PC-9 (cell line): Measurements from ENCODE around the gene CAPN5. TPM values are rescaled to one million over a fixed set of nuclear protein-coding genes. Genes with fewer than 3 reads are reported as not detected.

ENCODE experiments used
- BruUV-seq: library from RNA; stranded (reverse); fragments of 400-500 nt; replicated peaks from 2 replicates; lab custom pipeline; 2021; lab: Mats Ljungman, UMichigan
- CTCF ChIA-PET: fragments of 300-600 bp; sonication (Branson Sonifier 250); formaldehyde crosslinking; loops from one replicate; lab custom pipeline; 2022; ENCODE audit warnings: antibody characterized with exemption; lab: Charles Lee
- POLR2A ChIA-PET: fragments of 300-600 bp; sonication (Branson Sonifier 250); formaldehyde crosslinking; loops from one replicate; lab custom pipeline; 2022; ENCODE audit warnings: antibody characterized with exemption; ENCODE audit not compliant: unreplicated experiment; lab: Charles Lee
- DNase-seq, 2 experiments: peaks; one replicate each; pipeline versions ENCODE4 v3.0.0 to v3.0.0-alpha.2; 2015 to 2022; ENCODE audit warnings: mixed read lengths in 1 of 2
- H2AFZ ChIP-seq: fragments of 200-600 bp; sonication (generic); 2 replicates; pipeline ENCODE4 v1.8.1; 2017; ENCODE audit warnings: antibody characterized with exemption
- H3F3A ChIP-seq: fragments of 200-600 bp; sonication (generic); 2 replicates; pipeline ENCODE4 v1.8.1; 2017; ENCODE audit warnings: antibody characterized with exemption, mild to moderate bottlenecking, low read depth; ENCODE audit not compliant: insufficient read depth
- H3K27ac ChIP-seq: fragments of 200-600 bp; sonication (generic); 2 replicates; pipeline ENCODE4 v1.6.1; 2016; ENCODE audit warnings: mixed run types
- H3K27me3 ChIP-seq: fragments of 200-600 bp; sonication (generic); 2 replicates; pipeline ENCODE4 v1.6.1; 2016; ENCODE audit warnings: low read depth, mixed run types; ENCODE audit not compliant: insufficient read depth
- H3K36me3 ChIP-seq: fragments of 200-600 bp; sonication (generic); 2 replicates; pipeline ENCODE4 v1.6.1; 2016; ENCODE audit warnings: low read depth, mixed run types
- H3K4me1 ChIP-seq: fragments of 200-600 bp; sonication (generic); replicated peaks from 2 replicates; pipeline ENCODE4 v1.6.1; 2016; ENCODE audit warnings: mixed run types; ENCODE audit not compliant: insufficient read depth
- H3K4me2 ChIP-seq: fragments of 200-600 bp; sonication (generic); 2 replicates; pipeline ENCODE4 v1.6.1; 2017; ENCODE audit warnings: mixed run types
- H3K4me3 ChIP-seq: fragments of 200-600 bp; sonication (generic); 2 replicates; pipeline ENCODE4 v1.6.1; 2016; ENCODE audit warnings: mixed run types
- H3K79me2 ChIP-seq: fragments of 200-600 bp; sonication (generic); 2 replicates; pipeline ENCODE4 v1.6.1; 2017; ENCODE audit warnings: low read depth, mixed run types
- H3K9me2 ChIP-seq: fragments of 200-600 bp; sonication (generic); 2 replicates; pipeline ENCODE4 v1.8.1; 2017; ENCODE audit warnings: mild to moderate bottlenecking; ENCODE audit not compliant: insufficient read depth
- H3K9me3 ChIP-seq: fragments of 200-600 bp; sonication (generic); 2 replicates; pipeline ENCODE4 v1.8.1; 2016; ENCODE audit warnings: low read depth; ENCODE audit not compliant: insufficient read depth
- H4K20me1 ChIP-seq: fragments of 200-600 bp; sonication (generic); 2 replicates; pipeline ENCODE4 v1.8.1; 2017; ENCODE audit not compliant: insufficient read depth
- EZH2 ChIP-seq: fragments of 200-600 bp; sonication (generic); IDR thresholded peaks from 2 replicates; pipeline ENCODE4 v1.8.0; 2017; ENCODE audit warnings: antibody characterized with exemption, low read depth
- intact Hi-C: fragments of 100-400 bp; cut with micrococcal nuclease; formaldehyde crosslinking; loops from one replicate; pipeline ENCODE4 v1.10.0; 2022; ENCODE audit not compliant: unreplicated experiment
- total RNA-seq: library from RNA; stranded (reverse); gene quantifications from 2 replicates; pipeline ENCODE4 v1.2.3, GENCODE V29; 2021
- TF ChIP-seq, protein P1 (sequence below): fragments of 200-600 bp; sonication (generic); conservative IDR thresholded peaks from 2 replicates; pipeline ENCODE4 v1.6.1; 2017; ENCODE audit warnings: mixed run types, antibody characterized with exemption, mild to moderate bottlenecking, moderate library complexity

CAPN5 gene
- total RNA-seq, 1 experiment from 2014 or later = 9.9 TPM

DNA sequence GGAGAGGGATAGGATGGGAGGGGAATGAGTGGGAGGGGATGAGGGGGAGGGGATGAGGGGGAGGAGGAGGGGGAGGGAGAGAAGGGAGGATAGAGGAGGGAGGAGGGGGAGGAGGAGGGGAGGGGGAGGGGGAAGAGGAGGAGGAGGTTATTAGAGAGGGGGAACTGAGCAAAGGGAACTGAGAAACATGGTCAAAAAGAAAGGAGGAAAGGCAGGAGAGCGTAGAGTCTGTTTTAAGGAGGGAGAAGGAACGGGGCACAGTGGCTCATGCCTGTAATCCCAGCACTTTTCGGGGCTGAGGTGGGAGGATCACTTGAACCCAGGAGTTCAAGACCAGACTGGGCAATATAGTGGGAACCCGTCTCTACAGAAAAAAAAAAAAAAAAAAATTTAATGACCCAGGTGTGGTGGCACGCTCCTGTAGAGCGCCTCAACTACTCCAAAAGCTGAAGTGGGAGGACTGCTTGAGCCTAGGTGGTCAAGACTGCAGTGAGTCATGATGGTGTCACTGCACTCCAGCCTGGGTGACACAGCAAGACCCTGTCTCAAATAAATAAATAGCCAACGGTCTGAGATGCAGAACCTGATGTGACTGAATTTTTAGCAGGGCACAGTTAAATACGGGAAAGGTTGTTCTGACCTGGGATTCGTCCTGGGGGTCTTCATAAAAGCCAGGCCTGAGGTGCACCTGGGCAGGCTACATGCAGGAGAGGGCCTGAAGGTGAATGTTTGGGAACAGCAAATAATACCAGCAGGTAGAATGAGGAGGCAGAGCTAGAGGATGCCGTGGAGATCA lies 28.5 kb upstream of the CAPN5 start:
- no peak overlapping the region for H3K27ac ChIP-seq
- POLR2A ChIA-PET = interaction anchor here (0.5 to 0.6 kb wide), 2 partner anchors 9 to 120 kb away, joined by 5 to 19 read pairs; no protein-coding TSS in a partner anchor
- CTCF ChIA-PET = interaction anchor here (0.5 to 1.1 kb wide), 4 partner anchors 9 to 316 kb away, joined by 3 to 5 read pairs (median 4); no protein-coding TSS in a partner anchor

DNA sequence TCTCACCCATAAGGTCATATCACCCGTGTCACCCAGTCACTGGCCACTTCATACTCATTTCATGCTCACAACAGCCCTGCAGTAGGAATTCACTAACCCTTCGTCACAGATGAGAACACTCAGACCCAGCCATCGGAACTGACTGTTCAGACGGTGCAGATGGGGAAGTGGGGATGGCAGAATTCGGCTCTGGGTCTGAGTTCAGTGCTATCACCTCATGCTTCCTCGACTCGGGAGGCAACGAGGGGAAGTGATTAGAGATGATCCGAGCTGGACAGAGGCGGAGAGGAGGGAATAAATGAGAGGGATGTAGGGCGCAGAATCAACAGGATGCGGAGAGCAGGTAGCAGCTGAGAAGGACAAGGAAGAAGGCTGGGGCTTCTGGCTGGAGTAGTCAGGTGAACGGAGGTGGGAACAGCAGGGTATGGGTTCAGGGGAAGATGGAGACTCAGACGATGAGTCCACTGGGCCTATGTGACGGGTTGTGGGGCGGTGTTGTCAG lies 27.9 kb upstream of the CAPN5 start:
- intact Hi-C loops = loop anchor here (5.0 kb wide), 1 partner anchor 102 kb away; no protein-coding TSS in a partner anchor
- Histone ChIP-seq H3K4me3 (no peak overlapping the region), H3K9me2 (no peaks in the 10 kb centered on the region), H3K9me3 (no peaks in the 10 kb centered on the region), H3F3A (peaks cover 11% of the 10 kb centered on the region; the same call in 1 of the 2 replicates), H3K79me2 (no peaks in the 10 kb centered on the region), H3K4me1 (peaks cover 33% of the 10 kb centered on the region), H2AFZ (no peak overlapping the region), H3K27me3 (no peaks in the 10 kb centered on the region), H3K27ac (no peak overlapping the region), H3K36me3 (no peaks in the 10 kb centered on the region), H3K4me2 (peak overlapping the region; percentile 42), H4K20me1 (no peaks in the 10 kb centered on the region)
- no peak for TF ChIP-seq EZH2
- TF ChIP-seq, protein P1, sequence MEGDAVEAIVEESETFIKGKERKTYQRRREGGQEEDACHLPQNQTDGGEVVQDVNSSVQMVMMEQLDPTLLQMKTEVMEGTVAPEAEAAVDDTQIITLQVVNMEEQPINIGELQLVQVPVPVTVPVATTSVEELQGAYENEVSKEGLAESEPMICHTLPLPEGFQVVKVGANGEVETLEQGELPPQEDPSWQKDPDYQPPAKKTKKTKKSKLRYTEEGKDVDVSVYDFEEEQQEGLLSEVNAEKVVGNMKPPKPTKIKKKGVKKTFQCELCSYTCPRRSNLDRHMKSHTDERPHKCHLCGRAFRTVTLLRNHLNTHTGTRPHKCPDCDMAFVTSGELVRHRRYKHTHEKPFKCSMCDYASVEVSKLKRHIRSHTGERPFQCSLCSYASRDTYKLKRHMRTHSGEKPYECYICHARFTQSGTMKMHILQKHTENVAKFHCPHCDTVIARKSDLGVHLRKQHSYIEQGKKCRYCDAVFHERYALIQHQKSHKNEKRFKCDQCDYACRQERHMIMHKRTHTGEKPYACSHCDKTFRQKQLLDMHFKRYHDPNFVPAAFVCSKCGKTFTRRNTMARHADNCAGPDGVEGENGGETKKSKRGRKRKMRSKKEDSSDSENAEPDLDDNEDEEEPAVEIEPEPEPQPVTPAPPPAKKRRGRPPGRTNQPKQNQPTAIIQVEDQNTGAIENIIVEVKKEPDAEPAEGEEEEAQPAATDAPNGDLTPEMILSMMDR = no peak
- no peak for DNase-seq
- no TSS peak for BruUV-seq
- ChIA-PET CTCF (interaction anchor here (0.5 kb wide), 1 partner anchor 16 kb away, joined by 5 read pairs; no protein-coding TSS in a partner anchor), POLR2A (interaction anchor here (0.5 kb wide), 1 partner anchor 8 kb away, joined by 5 read pairs; no protein-coding TSS in a partner anchor)

More for the DNA sequence above, 28.5 kb upstream of the CAPN5 start:
- DNase-seq = peak; percentile 37 to 52
- intact Hi-C loops = loop anchor here (5.0 kb wide), 1 partner anchor 101 kb away; no protein-coding TSS in a partner anchor
- H3K36me3 ChIP-seq = no peaks in the 10 kb centered on the region
- no peaks in the 10 kb centered on the region for H3K9me2 ChIP-seq
- H4K20me1 ChIP-seq = no peaks in the 10 kb centered on the region
- H3K27me3 ChIP-seq = no peaks in the 10 kb centered on the region
- no peaks in the 10 kb centered on the region for H3K79me2 ChIP-seq
- TF ChIP-seq, protein P1 = no peak
- no peak for TF ChIP-seq EZH2
- peak overlapping the region; percentile 42 for H3K4me2 ChIP-seq
- H3K9me3 ChIP-seq = no peaks in the 10 kb centered on the region
- peaks cover 33% of the 10 kb centered on the region for H3K4me1 ChIP-seq
- no TSS peak for BruUV-seq
- no peak overlapping the region for H3K4me3 ChIP-seq
- H3F3A ChIP-seq = peaks cover 11% of the 10 kb centered on the region; the same call in 1 of the 2 replicates
- H2AFZ ChIP-seq = no peak overlapping the region

DNA sequence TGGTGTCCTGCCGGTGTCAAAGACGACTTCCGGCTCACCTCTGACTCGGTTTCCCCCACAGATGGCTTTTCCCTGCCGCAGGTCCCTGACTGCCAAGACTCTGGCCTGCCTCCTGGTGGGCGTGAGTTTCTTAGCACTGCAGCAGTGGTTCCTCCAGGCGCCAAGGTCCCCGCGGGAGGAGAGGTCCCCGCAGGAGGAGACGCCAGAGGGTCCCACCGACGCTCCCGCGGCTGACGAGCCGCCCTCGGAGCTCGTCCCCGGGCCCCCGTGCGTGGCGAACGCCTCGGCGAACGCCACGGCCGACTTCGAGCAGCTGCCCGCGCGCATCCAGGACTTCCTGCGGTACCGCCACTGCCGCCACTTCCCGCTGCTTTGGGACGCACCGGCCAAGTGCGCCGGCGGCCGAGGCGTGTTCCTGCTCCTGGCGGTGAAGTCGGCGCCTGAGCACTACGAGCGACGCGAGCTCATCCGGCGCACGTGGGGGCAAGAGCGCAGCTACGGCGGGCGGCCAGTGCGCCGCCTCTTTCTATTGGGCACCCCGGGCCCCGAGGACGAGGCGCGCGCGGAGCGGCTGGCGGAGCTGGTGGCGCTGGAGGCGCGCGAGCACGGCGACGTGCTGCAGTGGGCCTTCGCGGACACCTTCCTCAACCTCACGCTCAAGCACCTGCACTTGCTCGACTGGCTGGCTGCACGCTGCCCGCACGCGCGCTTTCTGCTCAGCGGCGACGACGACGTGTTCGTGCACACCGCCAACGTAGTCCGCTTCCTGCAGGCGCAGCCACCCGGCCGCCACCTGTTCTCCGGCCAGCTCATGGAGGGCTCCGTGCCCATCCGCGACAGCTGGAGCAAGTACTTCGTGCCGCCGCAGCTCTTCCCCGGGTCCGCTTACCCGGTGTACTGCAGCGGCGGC lies 27.0 kb upstream of the CAPN5 start:
- Histone ChIP-seq H3K27ac (no peak overlapping the region), H3K4me2 (no peak overlapping the region)
- intact Hi-C loops = loop anchor here (5.0 kb wide), 1 partner anchor 102 kb away; no protein-coding TSS in a partner anchor

More for the DNA sequence above, 27.0 kb upstream of the CAPN5 start:
- no TSS peak for BruUV-seq
- POLR2A ChIA-PET = no interaction called here
- no peak overlapping the region for H3K4me3 ChIP-seq
- DNase-seq = no peak
- H2AFZ ChIP-seq = no peak overlapping the region
- H3K4me1 ChIP-seq = peaks cover 31% of the 10 kb centered on the region
- TF ChIP-seq, protein P1 = no peak; the same call in 1 of the 2 replicates
- no peak for TF ChIP-seq EZH2
- H3K27me3 ChIP-seq = no peaks in the 10 kb centered on the region
- H3K9me3 ChIP-seq = no peaks in the 10 kb centered on the region
- no peaks in the 10 kb centered on the region for H3K79me2 ChIP-seq
- H3K36me3 ChIP-seq = no peaks in the 10 kb centered on the region
- CTCF ChIA-PET = no interaction called here
- peaks cover 10% of the 10 kb centered on the region; the same call in 1 of the 2 replicates for H3F3A ChIP-seq
- no peaks in the 10 kb centered on the region for H3K9me2 ChIP-seq
- no peaks in the 10 kb centered on the region for H4K20me1 ChIP-seq
